GM19025 (cell line): ENCODE data around the gene ZNG1C.
"Not testable (repeated sequence)": the region's sequence is repeated elsewhere in the genome, so short reads cannot be mapped to it uniquely, and the experiment has no call there.

ENCODE experiments used
- ATAC-seq: cut with Tn5 transposase; IDR thresholded peaks from one replicate; pipeline ENCODE4 v1.9.1; 2021; ENCODE audit warnings: mild to moderate bottlenecking, low read depth, moderate library complexity; ENCODE audit not compliant: unreplicated experiment

ZNG1C gene

DNA sequence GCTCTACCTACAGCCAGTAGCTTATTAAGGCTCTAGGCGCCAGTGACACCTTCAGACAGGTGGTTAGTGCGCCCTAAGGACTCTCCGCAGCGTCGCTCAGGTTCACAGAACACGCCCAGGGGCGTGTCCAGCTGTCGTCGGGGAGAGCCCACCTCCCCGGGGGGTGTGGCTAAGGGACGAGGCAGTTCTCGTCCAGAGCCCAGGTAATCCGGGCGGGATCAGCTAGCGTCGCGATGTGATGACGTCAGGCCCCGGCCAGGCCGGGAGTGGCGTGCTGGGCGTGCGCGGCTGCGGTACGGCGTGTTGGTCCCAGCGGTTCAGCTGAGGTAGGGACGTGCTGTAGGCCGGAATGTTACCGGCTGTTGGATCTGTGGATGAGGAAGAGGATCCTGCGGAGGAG, at the start of gene ZNG1C:
Gene ZNG1C, plus strand, starts transcription at position 301 of the 400 bp plus-strand sequence. Its CDS starts 49 bp downstream, at position 350.
- ATAC-seq: not testable (repeated sequence)

DNA sequence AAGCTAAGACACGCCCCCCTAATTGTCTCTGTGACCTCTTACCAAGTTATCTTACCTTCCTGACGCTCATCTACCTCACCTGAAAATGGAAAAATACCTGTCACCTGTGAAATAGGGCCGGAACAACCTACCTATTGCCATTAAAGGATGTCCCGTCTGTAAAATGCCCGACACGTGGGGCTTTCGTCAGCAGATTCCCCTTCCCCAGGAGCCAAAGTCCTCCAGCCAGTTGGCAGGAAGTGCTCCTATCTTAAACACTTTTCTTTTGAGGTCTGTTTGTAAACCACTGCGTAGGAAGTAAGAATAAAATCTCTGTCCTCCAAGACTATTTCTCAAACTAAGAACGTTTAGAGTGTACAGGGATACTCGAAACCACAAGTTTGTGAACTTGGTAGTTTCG, 654 bp downstream of the ZNG1C start:
- not testable (repeated sequence) for ATAC-seq

DNA sequence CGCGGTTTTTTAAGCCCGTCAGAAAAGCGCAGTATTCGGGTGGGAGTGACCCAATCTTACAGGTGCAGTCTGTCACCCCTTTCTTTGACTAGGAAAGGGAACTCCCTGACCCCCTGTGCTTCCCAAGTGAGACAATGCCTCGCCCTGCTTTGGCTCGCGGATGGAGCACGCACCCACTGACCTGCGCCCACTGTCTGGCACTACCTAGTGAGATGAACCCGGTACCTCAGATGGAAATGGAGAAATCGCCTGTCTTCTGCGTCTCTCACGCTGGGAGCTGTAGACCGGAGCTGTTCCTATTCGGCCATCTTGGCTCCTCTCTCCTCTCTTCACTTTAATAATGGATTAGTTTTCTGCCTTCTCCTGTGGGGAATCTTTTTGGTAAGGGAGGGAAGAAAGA, 39.3 kb downstream of the ZNG1C start:
- ATAC-seq: not testable (repeated sequence)

DNA sequence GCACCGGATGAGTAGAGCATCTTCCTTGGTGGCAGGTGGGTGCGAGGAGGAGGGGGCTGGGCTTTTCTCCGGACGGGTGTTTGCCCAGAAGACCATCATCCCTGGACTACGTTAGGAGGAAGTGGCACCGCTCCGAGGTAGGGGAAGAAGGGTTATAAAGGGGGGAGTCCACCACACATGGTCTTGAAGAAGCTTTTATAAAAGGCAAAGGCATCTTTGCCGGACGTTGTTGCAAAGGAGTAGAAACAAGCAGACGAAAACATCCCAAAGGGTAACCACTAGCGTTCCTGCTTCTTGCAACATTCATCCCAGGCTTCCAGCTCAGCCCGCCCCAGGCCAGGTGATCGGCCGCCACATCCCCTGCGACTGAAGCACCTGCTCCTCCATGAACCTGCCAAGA, 60.8 kb downstream of the ZNG1C start, which contains the start of gene FOXD4L3:
Gene FOXD4L3, plus strand, starts transcription at position 301 of the 400 bp plus-strand sequence. Its CDS starts 85 bp downstream, at position 386.
- ATAC-seq: not testable (repeated sequence)

DNA sequence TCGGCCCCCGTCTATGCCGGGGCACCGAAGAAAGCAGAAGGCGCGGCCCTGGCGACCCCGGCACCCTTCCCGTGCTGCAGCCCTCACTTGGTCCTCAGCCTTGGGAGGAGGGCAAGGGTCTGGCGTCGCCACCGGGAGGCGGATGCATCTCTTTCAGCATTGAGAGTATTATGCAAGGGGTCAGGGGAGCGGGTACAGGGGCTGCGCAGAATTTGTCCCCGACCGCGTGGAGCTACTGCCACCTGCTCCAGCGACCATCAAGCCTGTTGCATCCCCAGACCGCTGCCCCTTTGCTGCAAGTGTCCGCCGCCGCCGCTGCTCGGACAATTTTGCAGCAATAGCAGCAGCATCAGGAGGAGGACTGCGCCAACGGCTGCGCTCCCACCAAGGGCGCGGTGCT, 62.0 kb downstream of the ZNG1C start:
- ATAC-seq: not testable (repeated sequence)

DNA sequence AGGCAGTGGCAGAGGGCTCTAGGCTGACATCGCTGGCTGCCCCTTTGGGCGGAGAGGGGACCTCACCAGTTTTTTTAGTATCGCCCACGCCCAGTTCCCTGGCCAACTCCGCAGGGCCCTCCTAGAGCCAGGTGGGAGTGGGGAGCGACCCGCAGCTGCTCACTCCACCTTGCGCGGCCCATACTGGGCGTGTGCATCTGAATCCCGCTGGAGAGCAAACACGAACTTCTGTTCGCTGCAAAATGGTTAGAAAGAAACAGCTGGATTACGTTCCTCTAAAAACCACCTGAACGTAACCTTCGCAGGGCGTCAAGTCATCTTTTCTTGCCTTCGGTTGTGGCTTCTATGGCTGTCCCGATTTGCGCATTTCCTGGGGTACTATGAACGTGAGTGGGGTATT, 62.4 kb downstream of the ZNG1C start:
- not testable (repeated sequence) for ATAC-seq

DNA sequence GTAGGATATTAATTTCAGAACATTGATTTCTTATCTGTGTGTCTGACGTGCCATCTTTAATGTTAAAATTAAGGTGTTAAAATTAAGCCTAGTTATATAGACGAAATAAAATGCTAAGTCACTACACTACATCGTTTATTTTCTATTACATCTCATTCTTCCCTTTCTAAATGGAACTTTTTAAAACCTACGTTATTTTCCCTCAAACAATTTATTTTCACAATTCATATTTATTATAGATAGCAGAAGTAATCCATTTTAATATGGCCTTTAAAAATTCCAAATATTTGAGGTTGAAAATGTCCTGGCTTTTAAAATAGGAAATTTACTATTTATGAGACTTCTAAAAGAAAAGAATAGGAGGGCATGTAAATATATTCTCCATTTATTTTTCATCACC, 63.0 kb downstream of the ZNG1C start:
- not testable (repeated sequence) for ATAC-seq

DNA sequence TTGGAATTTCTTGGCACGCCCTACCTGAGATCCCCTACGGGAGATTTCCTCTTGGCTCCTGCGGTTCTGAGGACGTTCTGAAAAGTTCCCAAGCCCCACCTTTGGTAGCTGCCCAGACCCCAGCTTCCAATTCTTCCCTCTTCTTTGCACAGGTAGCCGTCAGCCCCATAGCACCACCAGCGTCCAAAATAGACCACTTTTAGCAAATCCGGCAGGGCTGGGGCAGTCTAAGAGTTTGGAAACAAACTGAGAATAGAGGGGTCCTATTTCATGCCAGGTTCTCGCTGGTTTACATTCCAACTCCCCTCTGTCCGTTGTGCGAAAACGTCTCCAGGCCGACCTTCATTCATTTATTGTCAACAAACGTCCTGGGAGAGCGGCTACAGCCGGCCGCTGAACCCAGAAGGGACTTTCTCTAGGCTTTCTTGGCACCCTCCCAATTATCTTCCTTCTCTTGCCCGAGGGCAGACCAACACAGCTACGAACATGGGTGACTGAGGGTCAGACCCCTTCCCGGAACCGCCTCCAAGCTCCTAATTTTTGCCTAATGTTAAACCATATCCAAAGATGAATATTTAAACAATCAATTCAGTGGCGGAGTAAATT, 64.0 kb downstream of the ZNG1C start:
- ATAC-seq: not testable (repeated sequence)

DNA sequence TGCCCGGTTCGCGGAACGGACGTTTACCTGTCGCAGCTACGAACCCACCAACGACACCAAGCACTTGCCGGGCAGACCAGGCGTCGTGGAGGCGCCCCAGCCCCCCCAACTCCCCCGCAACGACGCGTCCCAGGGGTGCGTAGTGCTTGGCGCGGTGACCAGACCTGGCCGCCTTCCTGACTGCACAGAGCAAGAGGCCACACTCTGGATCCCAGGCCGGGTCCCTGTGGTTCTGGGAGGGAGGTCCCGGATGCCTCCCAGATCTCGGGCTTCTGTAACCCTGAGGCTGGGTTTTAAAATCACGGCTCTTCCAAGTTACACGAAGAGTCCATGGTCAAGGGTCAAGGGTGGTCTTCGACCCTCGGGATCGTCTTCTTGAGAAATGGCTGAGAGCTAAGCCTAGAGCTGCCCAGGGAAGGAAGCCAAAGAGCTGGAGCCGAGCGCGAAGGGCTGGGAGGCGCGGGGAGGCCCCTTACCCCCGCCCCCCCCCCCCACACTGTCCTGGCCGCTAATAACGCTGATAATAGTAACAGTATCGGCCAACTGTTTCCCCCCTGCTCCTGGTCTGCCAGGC, 64.7 kb downstream of the ZNG1C start:
- not testable (repeated sequence) for ATAC-seq

DNA sequence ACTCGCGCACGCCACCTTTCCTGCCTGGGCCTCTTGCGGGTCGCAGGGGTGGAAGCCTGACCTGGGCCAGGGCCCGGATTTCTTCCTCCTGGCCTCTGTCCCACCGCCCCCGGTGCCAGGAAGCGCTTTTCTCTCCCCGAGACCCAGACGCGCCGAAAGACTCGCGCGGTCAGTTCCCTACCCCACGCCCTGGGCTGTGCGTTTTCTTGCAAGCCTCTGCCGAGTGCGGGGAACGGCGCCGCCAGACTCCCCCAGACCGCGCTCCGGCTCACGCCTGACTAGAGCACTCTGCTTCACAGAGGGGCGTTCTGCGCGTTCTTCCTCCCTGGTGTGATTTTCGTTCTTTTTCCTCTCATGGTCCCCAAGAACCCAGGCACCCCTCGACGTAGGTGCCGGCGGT, 65.3 kb downstream of the ZNG1C start:
- not testable (repeated sequence) for ATAC-seq

DNA sequence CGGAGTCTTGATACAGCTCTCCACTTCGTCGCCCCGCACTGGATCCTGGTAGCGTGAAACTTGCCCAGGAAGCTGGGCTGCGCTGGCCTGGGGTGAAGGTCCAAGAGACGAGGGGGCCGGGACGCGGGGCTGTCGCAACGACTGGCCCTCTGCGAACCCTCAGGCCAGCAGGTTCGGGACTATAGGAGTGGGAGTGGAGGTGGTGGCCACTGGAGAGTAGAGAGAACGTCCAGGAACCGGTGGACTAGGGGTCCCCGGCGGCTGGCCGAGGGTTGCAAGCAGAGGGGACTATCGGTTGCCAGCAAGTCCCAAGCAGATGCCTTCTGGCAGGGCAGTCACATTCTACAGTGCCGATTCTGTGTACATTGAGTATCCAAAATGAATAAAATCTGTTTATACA, 65.9 kb downstream of the ZNG1C start:
- ATAC-seq: not testable (repeated sequence)

DNA sequence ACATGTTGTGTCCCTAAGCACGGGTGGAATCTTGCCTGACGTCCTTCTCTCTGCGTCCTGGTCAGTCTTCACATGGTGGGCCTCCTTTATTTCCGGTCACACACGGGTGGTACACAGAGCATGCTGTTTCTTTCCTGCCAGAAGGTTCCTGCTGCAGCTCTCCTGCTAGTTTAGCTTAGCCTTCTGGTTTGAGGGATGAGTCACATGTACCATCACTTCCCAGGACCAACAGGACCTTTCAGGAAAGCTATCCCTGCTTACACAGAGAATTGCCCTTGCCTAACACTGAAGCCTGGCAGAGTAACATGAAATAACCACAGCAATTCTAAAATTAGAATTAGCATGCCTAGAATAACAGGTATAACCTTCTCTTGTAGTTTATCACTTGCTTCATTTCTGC, 69.4 kb downstream of the ZNG1C start:
- not testable (repeated sequence) for ATAC-seq

DNA sequence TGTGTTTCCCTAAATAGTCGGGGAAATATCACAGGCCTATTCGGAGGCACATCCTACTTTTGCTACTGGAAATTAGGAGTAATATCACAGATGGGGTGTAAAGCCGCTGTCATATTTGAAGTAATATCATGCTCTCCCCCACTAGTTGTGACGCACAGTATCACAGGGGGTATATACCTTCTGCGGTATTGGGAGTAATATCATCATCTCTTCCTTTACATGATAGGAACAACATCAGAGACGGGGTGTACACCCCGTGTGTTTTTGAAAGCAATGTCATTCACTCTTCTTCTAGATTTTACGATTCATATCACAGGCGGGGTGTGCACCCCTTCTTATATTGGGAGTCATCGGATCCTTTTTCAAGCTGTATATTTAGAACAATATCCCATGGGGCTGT, 76.4 kb downstream of the ZNG1C start:
- ATAC-seq: not testable (repeated sequence)

DNA sequence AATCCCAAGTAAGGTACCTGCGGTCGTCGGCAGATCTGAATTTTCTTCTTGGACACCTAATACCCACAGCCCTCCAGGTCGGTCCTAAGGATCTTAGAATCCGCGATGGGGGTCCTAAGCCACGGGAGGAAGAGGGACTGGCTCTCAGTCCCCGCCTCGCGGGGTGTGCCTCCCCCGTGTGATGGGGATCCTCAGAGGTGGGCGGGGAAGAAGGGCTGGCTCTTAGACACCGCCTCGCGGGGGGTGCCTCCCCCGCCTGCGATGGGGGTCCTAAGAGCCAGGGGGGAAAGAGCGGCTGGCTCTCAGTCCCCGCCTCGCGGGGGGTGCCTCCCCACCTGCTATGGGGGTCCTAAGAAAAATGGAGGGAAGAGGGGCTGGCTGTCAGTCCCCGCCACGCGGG, 82.0 kb downstream of the ZNG1C start:
- ATAC-seq: not testable (repeated sequence)

DNA sequence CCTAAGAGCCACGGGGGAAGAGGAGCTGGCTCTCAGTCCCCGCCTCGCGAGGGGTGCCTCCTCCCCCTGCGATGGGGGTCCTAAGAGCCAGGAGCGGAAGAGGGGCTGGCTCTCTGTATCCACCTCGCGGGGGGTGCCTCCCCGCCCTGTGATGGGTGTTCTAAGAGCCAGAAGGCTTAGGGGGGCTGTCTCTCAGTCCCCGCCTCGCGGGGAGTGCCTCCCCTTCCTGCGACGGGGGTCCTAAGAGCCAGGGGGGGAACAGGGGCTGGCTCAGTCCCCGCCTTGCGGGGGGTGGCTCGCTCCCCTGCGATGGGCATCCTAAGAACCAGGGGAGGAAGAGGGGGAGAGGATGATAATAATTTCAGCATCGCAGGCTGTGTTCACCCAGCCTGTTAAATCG, 82.7 kb downstream of the ZNG1C start:
- not testable (repeated sequence) for ATAC-seq

DNA sequence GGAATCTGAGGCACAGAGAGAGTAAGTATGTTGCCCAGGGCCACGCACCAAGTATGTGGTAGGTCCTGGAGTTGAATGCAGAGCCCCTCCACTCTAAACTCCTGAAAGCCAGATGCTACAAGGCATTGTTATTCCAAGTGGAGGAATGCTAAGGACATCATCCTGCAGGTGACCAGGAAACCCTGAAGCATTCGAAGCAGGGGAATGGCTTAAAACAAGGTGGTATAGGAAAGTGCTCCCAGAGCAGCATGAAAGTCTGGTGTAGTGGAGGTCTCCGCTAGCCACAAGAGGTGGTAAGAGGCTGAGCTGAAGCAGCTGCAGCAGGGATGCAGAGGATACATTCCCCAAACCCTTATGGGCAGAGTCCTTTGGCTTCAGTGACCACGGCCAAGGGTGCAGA, 87.3 kb downstream of the ZNG1C start:
- not testable (repeated sequence) for ATAC-seq

DNA sequence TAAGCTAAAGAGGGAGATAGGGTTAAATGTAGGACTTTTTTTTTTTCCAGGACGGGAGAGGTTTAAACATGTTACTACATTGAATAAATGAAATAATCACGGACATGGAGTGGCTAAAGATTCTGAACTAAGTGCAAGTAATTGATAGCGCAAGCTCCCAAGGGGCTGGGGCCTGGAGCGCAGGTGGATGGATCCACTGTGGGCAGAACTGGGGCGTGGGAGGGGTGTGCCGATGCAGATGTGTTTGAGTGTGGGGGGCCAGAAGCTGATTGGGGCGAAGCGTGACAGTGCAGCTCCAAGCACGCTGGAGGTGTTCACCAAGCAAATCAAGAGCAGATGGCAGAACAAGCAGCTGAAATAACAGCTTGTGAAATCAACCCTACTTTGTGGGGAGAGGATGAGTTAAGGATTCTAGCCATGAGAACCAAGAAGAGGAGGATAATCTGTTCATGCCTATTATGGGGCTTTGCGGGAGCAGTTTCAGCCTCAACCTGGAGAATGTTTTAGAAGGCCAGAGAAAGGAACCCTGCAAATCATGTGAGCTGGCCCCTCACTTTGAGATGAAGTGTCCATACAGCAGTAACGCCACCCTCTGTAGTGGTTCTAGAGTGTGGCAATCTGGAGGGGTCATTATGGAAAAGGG, 88.9 kb downstream of the ZNG1C start:
- ATAC-seq: not testable (repeated sequence)

DNA sequence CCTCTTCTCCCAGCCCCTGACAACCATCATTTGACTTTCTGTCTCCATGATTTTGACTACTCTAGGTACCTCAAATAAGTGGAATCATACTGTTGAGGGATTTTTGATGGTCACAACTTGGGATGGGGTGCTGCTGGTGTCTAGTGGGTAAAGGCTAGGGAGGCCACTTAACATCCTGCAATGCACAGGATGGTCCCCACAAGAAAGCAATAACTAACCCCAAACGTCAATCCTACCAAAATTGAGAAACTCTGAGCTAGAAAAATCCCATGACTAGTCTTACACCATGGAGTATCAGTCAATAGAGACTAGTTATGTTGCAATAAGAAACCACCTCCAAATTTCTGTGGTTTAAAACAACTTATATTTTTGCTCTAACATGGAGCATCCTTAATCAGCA, 90.3 kb downstream of the ZNG1C start:
- ATAC-seq: not testable (repeated sequence)

DNA sequence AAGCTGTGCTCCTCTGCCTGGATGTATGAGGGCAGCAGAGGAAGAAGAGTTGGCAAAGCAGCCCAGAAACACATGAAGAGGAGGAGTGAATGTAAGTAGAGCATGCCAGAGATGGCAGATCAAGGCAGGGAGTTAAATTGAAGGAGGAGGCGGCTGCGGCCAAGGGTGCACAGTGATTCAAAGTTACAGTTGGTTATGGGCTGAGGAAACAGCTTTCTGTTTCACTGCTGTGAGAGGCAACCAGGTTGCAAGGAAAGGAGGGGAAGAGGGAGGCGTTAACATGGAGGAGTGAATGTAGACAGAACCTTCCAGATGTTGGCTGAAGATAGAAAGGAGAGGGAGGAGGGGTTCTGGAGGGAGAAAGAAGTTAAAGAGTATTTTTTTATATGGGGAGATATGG, 94.2 kb downstream of the ZNG1C start:
- not testable (repeated sequence) for ATAC-seq

DNA sequence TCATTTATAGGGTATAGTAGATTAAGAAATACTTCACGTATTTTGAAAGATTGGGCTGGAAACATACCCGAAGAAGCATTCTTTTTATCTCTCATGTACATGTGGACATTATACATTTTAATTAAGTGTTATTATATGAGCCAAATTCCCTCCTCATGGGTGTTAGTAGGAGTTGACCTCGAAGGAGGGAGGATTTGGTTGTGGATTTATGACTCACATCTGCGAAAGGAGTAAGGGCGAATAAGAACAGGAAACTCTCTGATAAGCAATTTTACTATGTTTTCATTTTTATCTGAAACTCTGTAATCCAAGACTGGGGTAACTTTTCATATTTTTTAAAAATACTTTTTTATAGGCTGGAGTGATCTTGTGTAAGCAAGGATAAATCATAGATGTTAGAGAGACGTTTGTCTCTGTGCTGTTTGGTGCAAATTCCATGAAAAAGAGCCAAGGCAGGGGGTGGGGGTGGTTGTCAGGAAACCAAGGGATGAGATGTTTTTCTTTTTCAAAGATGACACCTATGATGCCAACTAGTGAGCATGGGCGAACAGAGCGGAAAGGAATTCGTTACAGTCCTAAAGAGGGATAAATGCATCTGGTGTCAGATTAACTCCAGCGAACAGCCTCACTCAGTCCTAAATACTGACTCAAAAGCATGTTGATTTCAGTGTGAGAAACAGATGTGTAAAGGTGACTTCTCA, 95.0 kb downstream of the ZNG1C start:
- not testable (repeated sequence) for ATAC-seq

DNA sequence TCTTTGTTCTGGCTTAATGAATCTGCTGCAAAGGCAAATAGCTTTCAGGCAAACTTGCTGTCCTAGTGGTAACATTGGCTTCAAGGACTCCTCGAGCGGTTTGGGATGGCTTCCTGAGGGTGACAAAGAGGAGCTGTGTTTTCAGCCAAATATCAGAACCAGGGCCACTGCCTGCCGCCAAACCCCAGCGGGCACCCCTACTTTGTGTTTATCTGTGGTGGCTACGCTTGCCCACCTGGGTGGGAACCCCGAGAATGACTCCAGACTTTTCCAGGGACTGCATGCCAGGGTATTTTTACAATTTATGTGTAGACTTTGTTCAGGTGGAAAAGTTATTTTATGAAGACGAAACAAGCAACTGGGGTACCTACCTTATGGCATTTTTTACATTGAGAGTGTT, 96.2 kb downstream of the ZNG1C start:
- ATAC-seq: not testable (repeated sequence)
